Mesenchymal stem cell (in vitro differentiated cells and primary cell): ENCODE measurements around the gene EDC4.

Experiments
- DNase-seq: peaks from one replicate; pipeline ENCODE4 v3.0.0-alpha.2; 2013
- H2AFZ ChIP-seq: one replicate; pipeline ENCODE4 v1.6.1; 2013; ENCODE audit warnings: low read depth, mild to moderate bottlenecking, control low read depth, inconsistent platforms, low read length, moderate library complexity
- H2AK5ac ChIP-seq: 2 replicates; pipeline ENCODE4 v1.6.1; 2013; ENCODE audit warnings: low read length, moderate library complexity, mild to moderate bottlenecking, inconsistent platforms; ENCODE audit not compliant: severe bottlenecking
- H2BK120ac ChIP-seq: one replicate; pipeline ENCODE4 v1.6.1; 2013; ENCODE audit warnings: low read depth, mild to moderate bottlenecking, inconsistent platforms, low read length, moderate library complexity
- H2BK12ac ChIP-seq, 2 experiments: one replicate each; pipeline ENCODE4 v1.6.1; 2013; ENCODE audit warnings: inconsistent platforms in 2 of 2, low read length in 2 of 2, mild to moderate bottlenecking in 2 of 2, moderate library complexity in 2 of 2, control low read depth in 1 of 2
- H2BK15ac ChIP-seq: one replicate; pipeline ENCODE4 v1.6.1; 2013; ENCODE audit warnings: mild to moderate bottlenecking, low read depth, inconsistent platforms; ENCODE audit not compliant: poor library complexity, severe bottlenecking
- H2BK5ac ChIP-seq: 2 replicates; pipeline ENCODE4 v1.6.1; 2013; ENCODE audit warnings: low read depth, mild to moderate bottlenecking, low read length, control low read depth, inconsistent platforms; ENCODE audit not compliant: poor library complexity, severe bottlenecking
- H3K14ac ChIP-seq, 2 experiments: one replicate each; pipeline ENCODE4 v1.6.1; 2013; ENCODE audit warnings: inconsistent platforms in 2 of 2, low read length in 2 of 2, control low read depth in 1 of 2, mild to moderate bottlenecking in 1 of 2, moderate library complexity in 1 of 2
- H3K18ac ChIP-seq, 2 experiments: one replicate each; pipeline ENCODE4 v1.6.1; 2013; ENCODE audit warnings: inconsistent platforms in 2 of 2, low read length in 2 of 2, control low read depth in 1 of 2, low read depth in 1 of 2, mild to moderate bottlenecking in 1 of 2
- H3K23ac ChIP-seq, 2 experiments: one replicate each; pipeline ENCODE4 v1.6.1; 2013; ENCODE audit warnings: inconsistent platforms in 2 of 2, low read length in 2 of 2, mild to moderate bottlenecking in 2 of 2, moderate library complexity in 2 of 2, control low read depth in 1 of 2
- H3K27ac ChIP-seq: 2 replicates; pipeline ENCODE4 v1.5.1; 2013; ENCODE audit warnings: mild to moderate bottlenecking, moderate library complexity, low read length, control low read depth, inconsistent platforms; ENCODE audit not compliant: poor library complexity, severe bottlenecking
- H3K27me3 ChIP-seq, 2 experiments: 2 replicates each; pipeline versions ENCODE4 v1.6.1 to v1.7.0; 2013; ENCODE audit warnings: low read length in 2 of 2, mild to moderate bottlenecking in 2 of 2, moderate library complexity in 2 of 2, control low read depth in 1 of 2, inconsistent platforms in 1 of 2; ENCODE audit not compliant: control insufficient read depth in 1 of 2, insufficient read depth in 1 of 2
- H3K36me3 ChIP-seq, 2 experiments: 2 replicates each; pipeline versions ENCODE4 v1.6.1 to v1.7.0; 2013; ENCODE audit warnings: low read length in 2 of 2, control low read depth in 1 of 2, inconsistent platforms in 1 of 2, low read depth in 1 of 2, mild to moderate bottlenecking in 1 of 2; ENCODE audit not compliant: insufficient read depth in 2 of 2, control insufficient read depth in 1 of 2
- H3K4ac ChIP-seq, 2 experiments: one replicate each; pipeline ENCODE4 v1.6.1; 2013; ENCODE audit warnings: inconsistent platforms in 2 of 2, low read length in 2 of 2, mild to moderate bottlenecking in 2 of 2, moderate library complexity in 2 of 2, control low read depth in 1 of 2, low read depth in 1 of 2
- H3K4me1 ChIP-seq: 2 replicates; pipeline ENCODE4 v1.6.1; 2013; ENCODE audit warnings: low read depth, low read length, control low read depth; ENCODE audit not compliant: control insufficient read depth, insufficient read depth
- H3K4me2 ChIP-seq: 2 replicates; pipeline ENCODE4 v1.6.1; 2013; ENCODE audit warnings: low read length, mild to moderate bottlenecking, inconsistent platforms; ENCODE audit not compliant: poor library complexity, severe bottlenecking
- H3K4me3 ChIP-seq, 2 experiments: 2 replicates each; pipeline versions ENCODE4 v1.5.1 to v1.7.0; 2013; ENCODE audit warnings: low read length in 2 of 2, mild to moderate bottlenecking in 2 of 2, control low read depth in 1 of 2, low read depth in 1 of 2; ENCODE audit not compliant: insufficient read depth in 1 of 2
- H3K79me1 ChIP-seq: replicated peaks from 2 replicates; pipeline ENCODE4 v1.6.1; 2013; ENCODE audit warnings: mild to moderate bottlenecking, control low read depth, low read length, inconsistent platforms; ENCODE audit not compliant: poor library complexity, severe bottlenecking
- H3K9ac ChIP-seq: 2 replicates; pipeline ENCODE4 v1.7.0; 2013; ENCODE audit warnings: mild to moderate bottlenecking, low read length, moderate library complexity
- H3K9me3 ChIP-seq: 2 replicates; pipeline ENCODE4 v1.7.0; 2013; ENCODE audit warnings: mild to moderate bottlenecking, low read length; ENCODE audit not compliant: control insufficient read depth
- H4K8ac ChIP-seq: one replicate; pipeline ENCODE4 v1.6.1; 2013; ENCODE audit warnings: inconsistent platforms, mild to moderate bottlenecking, low read length, moderate library complexity
- H4K91ac ChIP-seq: one replicate; pipeline ENCODE4 v1.6.1; 2013; ENCODE audit warnings: mild to moderate bottlenecking, low read length, inconsistent platforms
- WGBS: methylation state at CpG from one replicate; pipeline ENCODE4 v1.1.7; 2013; ENCODE audit warnings: mixed read lengths; 5-methylcytosine and 5-hydroxymethylcytosine counted together

Gene EDC4

GRCh38 chr16:67924140-67924906 is 51.5 kb downstream of the EDC4 start:
- WGBS: 97% methylated on average over 9 of the region's 10 CpGs
- no peak overlapping the region for H2BK120ac ChIP-seq
- H4K8ac ChIP-seq: no peak overlapping the region
- no peaks in the 10 kb centered on the region for H3K27me3 ChIP-seq
- H2AK5ac ChIP-seq: no peak overlapping the region
- H3K4me1 ChIP-seq: peaks cover 16% of the 10 kb centered on the region
- no peak overlapping the region for H3K4ac ChIP-seq
- H4K91ac ChIP-seq: no peak overlapping the region
- H3K9ac ChIP-seq: no peak overlapping the region
- no peak overlapping the region for H3K27ac ChIP-seq
- no peaks in the 10 kb centered on the region for H3K9me3 ChIP-seq
- no peak overlapping the region for H3K4me2 ChIP-seq
- no peak overlapping the region for H2BK15ac ChIP-seq
- H3K36me3 ChIP-seq: peaks cover 30 to 57% of the 10 kb centered on the region in 2 experiments
- H2BK12ac ChIP-seq: no peak overlapping the region
- no peak overlapping the region for H3K23ac ChIP-seq
- no peak overlapping the region for H3K14ac ChIP-seq
- H3K4me3 ChIP-seq: no peak overlapping the region
- H2BK5ac ChIP-seq: no peak overlapping the region
- H3K18ac ChIP-seq: no peak overlapping the region
- peaks cover 48% of the 10 kb centered on the region for H3K79me1 ChIP-seq
- H2AFZ ChIP-seq: no peak overlapping the region
- no peak for DNase-seq

GRCh38 chr16:67926181-67926750 is 53.4 kb downstream of the EDC4 start:
- no peak overlapping the region for H4K8ac ChIP-seq
- H3K4ac ChIP-seq: no peak overlapping the region
- H3K23ac ChIP-seq: no peak overlapping the region
- peaks cover 42 to 63% of the 10 kb centered on the region in 2 experiments for H3K36me3 ChIP-seq
- H3K9ac ChIP-seq: peak overlapping the region; percentile 8
- WGBS: 81% methylated on average over 13 of the region's 13 CpGs
- no peak overlapping the region for H3K14ac ChIP-seq
- H3K9me3 ChIP-seq: no peaks in the 10 kb centered on the region
- H2AK5ac ChIP-seq: no peak overlapping the region
- no peak overlapping the region for H2BK5ac ChIP-seq
- H3K79me1 ChIP-seq: peaks cover 46% of the 10 kb centered on the region
- no peak overlapping the region for H2BK120ac ChIP-seq
- no peak overlapping the region for H2BK15ac ChIP-seq
- no peak overlapping the region for H4K91ac ChIP-seq
- H3K18ac ChIP-seq: no peak overlapping the region
- H2AFZ ChIP-seq: no peak overlapping the region
- no peak overlapping the region for H3K4me3 ChIP-seq
- no peaks in the 10 kb centered on the region for H3K27me3 ChIP-seq
- DNase-seq: no peak
- no peak overlapping the region for H3K4me2 ChIP-seq
- no peak overlapping the region for H3K27ac ChIP-seq
- peaks cover 13% of the 10 kb centered on the region for H3K4me1 ChIP-seq
- no peak overlapping the region for H2BK12ac ChIP-seq

- no peak overlapping the region for H3K27ac ChIP-seq
- H3K18ac ChIP-seq: no peak overlapping the region
- no peaks in the 10 kb centered on the region for H3K27me3 ChIP-seq
- no peak overlapping the region for H3K4me3 ChIP-seq
- no peak overlapping the region for H2BK120ac ChIP-seq
- no peak overlapping the region for H2BK12ac ChIP-seq
- H3K4me2 ChIP-seq: no peak overlapping the region
- H3K9ac ChIP-seq: no peak overlapping the region
- H3K79me1 ChIP-seq: peaks cover 43% of the 10 kb centered on the region
- H2BK15ac ChIP-seq: no peak overlapping the region
- H3K4me1 ChIP-seq: peaks cover 13% of the 10 kb centered on the region
- H2BK5ac ChIP-seq: no peak overlapping the region
- H3K9me3 ChIP-seq: no peaks in the 10 kb centered on the region
- DNase-seq: no peak
- WGBS: 94% methylated on average over 22 of the region's 22 CpGs
- peaks cover 47 to 74% of the 10 kb centered on the region in 2 experiments for H3K36me3 ChIP-seq
- no peak overlapping the region for H4K91ac ChIP-seq
- H2AK5ac ChIP-seq: no peak overlapping the region
- no peak overlapping the region for H2AFZ ChIP-seq
- H4K8ac ChIP-seq: no peak overlapping the region
- no peak overlapping the region for H3K23ac ChIP-seq
- H3K4ac ChIP-seq: no peak overlapping the region
- H3K14ac ChIP-seq: no peak overlapping the region
Observed at GRCh38 chr16:67927131-67927941, 54.5 kb downstream of the EDC4 start.

GRCh38 chr16:67928147-67928546 is 55.3 kb downstream of the EDC4 start:
- no peak overlapping the region for H3K4me3 ChIP-seq
- DNase-seq: no peak
- 83% methylated on average over 6 of the region's 7 CpGs for WGBS
- H2AK5ac ChIP-seq: no peak overlapping the region
- H3K9ac ChIP-seq: no peak overlapping the region
- H2BK15ac ChIP-seq: no peak overlapping the region
- no peak overlapping the region for H3K14ac ChIP-seq
- H2BK120ac ChIP-seq: no peak overlapping the region
- peaks cover 13% of the 10 kb centered on the region for H3K4me1 ChIP-seq
- peaks cover 49 to 71% of the 10 kb centered on the region in 2 experiments for H3K36me3 ChIP-seq
- H3K27me3 ChIP-seq: no peaks in the 10 kb centered on the region
- no peak overlapping the region for H3K18ac ChIP-seq
- H4K91ac ChIP-seq: no peak overlapping the region
- no peak overlapping the region for H3K23ac ChIP-seq
- H2BK12ac ChIP-seq: no peak overlapping the region
- H3K9me3 ChIP-seq: no peaks in the 10 kb centered on the region
- no peak overlapping the region for H2AFZ ChIP-seq
- no peak overlapping the region for H3K4ac ChIP-seq
- H3K27ac ChIP-seq: no peak overlapping the region
- H3K4me2 ChIP-seq: no peak overlapping the region
- no peak overlapping the region for H2BK5ac ChIP-seq
- H4K8ac ChIP-seq: no peak overlapping the region
- peaks cover 38% of the 10 kb centered on the region for H3K79me1 ChIP-seq
